Sigmoid colon (tissue), 7 donors: ENCODE data around the gene ZBTB21. TPM values are rescaled to one million over a fixed set of nuclear protein-coding genes. Genes with fewer than 3 reads are reported as not detected.
"Not testable (repeated sequence)": the region's sequence is repeated elsewhere in the genome, so short reads cannot be mapped to it uniquely, and the experiment has no call there.

ENCODE experiments used
- DNase-seq: peaks from one replicate; pipeline ENCODE4 v3.0.0-alpha.2; 2019
- H3K27ac ChIP-seq, 4 donors: fragments of 200-600 bp; sonication (generic); one replicate each; pipeline ENCODE4 v1.5.1; 2016 to 2019; ENCODE audit warnings: mild to moderate bottlenecking in 1 of 4
- H3K27me3 ChIP-seq, 3 donors: fragments of 200-600 bp; sonication (generic); one replicate each; pipeline ENCODE4 v1.5.1; 2019; ENCODE audit warnings: mild to moderate bottlenecking in 1 of 3
- H3K36me3 ChIP-seq, 4 donors: fragments of 200-600 bp; sonication (generic); one replicate each; pipeline ENCODE4 v1.5.1; 2016 to 2019
- H3K4me1 ChIP-seq, 4 donors: fragments of 200-600 bp; sonication (generic); one replicate each; pipeline ENCODE4 v1.5.1; 2017 to 2019
- H3K4me3 ChIP-seq, 4 donors: fragments of 200-600 bp; sonication (generic); one replicate each; pipeline ENCODE4 v1.5.1; 2017 to 2019; ENCODE audit warnings: mild to moderate bottlenecking in 2 of 4, moderate library complexity in 1 of 4
- H3K9me3 ChIP-seq, 4 donors: fragments of 200-600 bp in 3 of 4; sonication (generic) in 3 of 4; one replicate each; pipeline versions ENCODE4 v1.5.1 to v1.6.1; 2013 to 2019
- EP300 ChIP-seq, 4 donors: sonication (generic); formaldehyde crosslinking; IDR thresholded peaks; one replicate each; pipeline ENCODE4 v1.6.1; 2017; ENCODE audit warnings: antibody characterized with exemption in 4 of 4
- POLR2A ChIP-seq, 2 donors: fragments of 450-650 bp; IDR thresholded peaks; one replicate each; pipeline ENCODE4 v1.6.1; 2016; ENCODE audit warnings: antibody characterized with exemption in 2 of 2, mild to moderate bottlenecking in 2 of 2, moderate library complexity in 2 of 2
- POLR2AphosphoS5 ChIP-seq, 4 donors: sonication (generic); formaldehyde crosslinking; IDR thresholded peaks; one replicate each; pipeline ENCODE4 v1.6.1; 2017; ENCODE audit warnings: antibody characterized with exemption in 4 of 4
- WGBS, 2 donors: extraction: QIAGEN DNeasy Blood & Tissue Kit; methylation state at CpG; one replicate each; pipeline ENCODE4 v1.1.7; 2013; 5-methylcytosine and 5-hydroxymethylcytosine counted together
- intact Hi-C: fragments of 100-400 bp; cut with DNase I; formaldehyde crosslinking; loops from one replicate; pipeline ENCODE4 v1.15.1; 2023
- polyA plus RNA-seq, 3 donors: library from polyadenylated mRNA; stranded (reverse); fragments of 200-250 nt; gene quantifications; one replicate each; pipeline ENCODE4 v1.2.3, GENCODE V29; 2013
- total RNA-seq, 4 donors: library from RNA; depleted of rRNA; stranded (reverse); fragments of >200 nt; gene quantifications; one replicate each; pipeline ENCODE4 v1.1.0, GENCODE V29; 2016
- TF ChIP-seq, protein P1 (sequence below), 4 experiments: fragments of 450-650 bp in 3 of 4; fragments of 200-600 bp in 1 of 4; IDR thresholded peaks; one replicate each; pipeline ENCODE4 v1.5.1; 2016 to 2019; ENCODE audit warnings: antibody characterized with exemption in 4 of 4, mild to moderate bottlenecking in 3 of 4, moderate library complexity in 2 of 4
- donor health status: healthy with polysubstance abuse.
- donor health status: Bipolar disorder and iron deficiency.
- donor health status: healthy.

Gene ZBTB21
- total and polyA plus RNA-seq, 7 donors: 1.8 to 14.7 (median 6.9) TPM

GRCh38 chr21:41961282-41961701 is 48.9 kb downstream of the ZBTB21 start:
- Histone ChIP-seq H3K27ac (no peak overlapping the region), H3K4me1 (peaks cover 0 to 22% (median 14%) of the 10 kb centered on the region in 4 donors), H3K36me3 (no peaks in the 10 kb centered on the region), H3K9me3 (no peaks in the 10 kb centered on the region), H3K27me3 (no peaks in the 10 kb centered on the region), H3K4me3 (no peak overlapping the region)
- WGBS, 2 donors: 81% methylated on average over 14 of the region's 14 CpGs
- no peak for TF ChIP-seq POLR2AphosphoS5 (IDR thresholded peaks at IDR 0.05)
- TF ChIP-seq EP300 (IDR thresholded peaks at IDR 0.05): no peak
- intact Hi-C loops: no loop called here
- no peak for DNase-seq

- Histone ChIP-seq H3K4me3 (no peak overlapping the region), H3K4me1 (peaks cover 0 to 22% (median 14%) of the 10 kb centered on the region in 4 donors), H3K36me3 (no peaks in the 10 kb centered on the region), H3K27ac (no peak overlapping the region), H3K27me3 (no peaks in the 10 kb centered on the region), H3K9me3 (no peaks in the 10 kb centered on the region)
- TF ChIP-seq, protein P1, sequence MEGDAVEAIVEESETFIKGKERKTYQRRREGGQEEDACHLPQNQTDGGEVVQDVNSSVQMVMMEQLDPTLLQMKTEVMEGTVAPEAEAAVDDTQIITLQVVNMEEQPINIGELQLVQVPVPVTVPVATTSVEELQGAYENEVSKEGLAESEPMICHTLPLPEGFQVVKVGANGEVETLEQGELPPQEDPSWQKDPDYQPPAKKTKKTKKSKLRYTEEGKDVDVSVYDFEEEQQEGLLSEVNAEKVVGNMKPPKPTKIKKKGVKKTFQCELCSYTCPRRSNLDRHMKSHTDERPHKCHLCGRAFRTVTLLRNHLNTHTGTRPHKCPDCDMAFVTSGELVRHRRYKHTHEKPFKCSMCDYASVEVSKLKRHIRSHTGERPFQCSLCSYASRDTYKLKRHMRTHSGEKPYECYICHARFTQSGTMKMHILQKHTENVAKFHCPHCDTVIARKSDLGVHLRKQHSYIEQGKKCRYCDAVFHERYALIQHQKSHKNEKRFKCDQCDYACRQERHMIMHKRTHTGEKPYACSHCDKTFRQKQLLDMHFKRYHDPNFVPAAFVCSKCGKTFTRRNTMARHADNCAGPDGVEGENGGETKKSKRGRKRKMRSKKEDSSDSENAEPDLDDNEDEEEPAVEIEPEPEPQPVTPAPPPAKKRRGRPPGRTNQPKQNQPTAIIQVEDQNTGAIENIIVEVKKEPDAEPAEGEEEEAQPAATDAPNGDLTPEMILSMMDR (IDR thresholded peaks at IDR 0.05): no peak
- no peak for TF ChIP-seq EP300 (IDR thresholded peaks at IDR 0.05)
- no peak for TF ChIP-seq POLR2A (IDR thresholded peaks at IDR 0.05)
- no peak for TF ChIP-seq POLR2AphosphoS5 (IDR thresholded peaks at IDR 0.05)
- intact Hi-C loops: no loop called here
- no peak for DNase-seq
- WGBS, 2 donors: 88 to 89% methylated on average over 8 of the region's 8 CpGs
These were observed 49.8 kb downstream of the ZBTB21 start for GRCh38 chr21:41960386-41960785.

DNA sequence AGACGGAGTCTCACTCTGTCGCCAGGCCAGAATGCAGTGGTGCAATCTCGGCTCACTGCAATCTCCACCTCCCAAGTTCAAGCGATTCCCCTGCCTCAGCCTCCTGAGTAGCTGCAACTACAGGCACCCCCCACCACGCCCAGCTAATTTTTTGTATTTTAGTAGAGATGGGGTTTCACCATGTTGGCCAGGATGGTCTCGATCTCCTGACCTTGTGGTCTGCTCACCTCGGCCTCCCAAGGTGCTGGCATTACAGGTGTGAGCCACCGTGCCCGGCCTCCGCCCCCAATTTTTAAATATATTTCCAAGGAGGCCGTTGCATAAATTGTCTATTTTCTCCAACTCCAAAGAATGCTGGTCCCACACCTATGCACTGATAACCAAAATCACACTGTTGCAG is 50.5 kb downstream of the ZBTB21 start:
- H3K36me3 ChIP-seq, intact Hi-C loops, H3K9me3 ChIP-seq, H3K27ac ChIP-seq, DNase-seq, H3K27me3 ChIP-seq, H3K4me3 ChIP-seq: not testable (repeated sequence)
- peaks cover 0 to 22% (median 14%) of the 10 kb centered on the region in 4 donors for H3K4me1 ChIP-seq
- WGBS, 2 donors: 95 to 96% methylated on average over 11 of the region's 11 CpGs

GRCh38 chr21:41958886-41959563 is 51.1 kb downstream of the ZBTB21 start:
- H3K27ac ChIP-seq: peak overlapping the region in 3 of 4 donors; percentile 62 to 70 (median 69)
- no peak for DNase-seq
- no peaks in the 10 kb centered on the region for H3K36me3 ChIP-seq
- intact Hi-C loops: no loop called here
- H3K4me3 ChIP-seq: no peak overlapping the region
- H3K9me3 ChIP-seq: no peaks in the 10 kb centered on the region
- no peak for TF ChIP-seq POLR2A (IDR thresholded peaks at IDR 0.05)
- TF ChIP-seq, protein P1 (IDR thresholded peaks at IDR 0.05): no peak
- no peak for TF ChIP-seq POLR2AphosphoS5 (IDR thresholded peaks at IDR 0.05)
- no peak for TF ChIP-seq EP300 (IDR thresholded peaks at IDR 0.05)
- H3K4me1 ChIP-seq: peaks cover 0 to 28% (median 17%) of the 10 kb centered on the region in 4 donors
- WGBS, 2 donors: 91 to 94% methylated on average over 16 of the region's 16 CpGs
- no peaks in the 10 kb centered on the region for H3K27me3 ChIP-seq

GRCh38 chr21:41957991-41958766 is 52.0 kb downstream of the ZBTB21 start:
- intact Hi-C loops: no loop called here
- DNase-seq: peak; percentile 93

More at GRCh38 chr21:41957991-41958766, 52.0 kb downstream of the ZBTB21 start:
- H3K27ac ChIP-seq: peak overlapping the region; percentile 54 to 70 (median 66)
- H3K9me3 ChIP-seq: no peaks in the 10 kb centered on the region
- 50 to 65% methylated on average over 24 of the region's 24 CpGs for WGBS, 2 donors
- H3K36me3 ChIP-seq: no peaks in the 10 kb centered on the region
- TF ChIP-seq EP300 (IDR thresholded peaks at IDR 0.05) (no peak), POLR2AphosphoS5 (IDR thresholded peaks at IDR 0.05) (peak in 3 of 4 donors; percentile 37 to 54 (median 51))
- TF ChIP-seq, protein P1 (IDR thresholded peaks at IDR 0.05): peak in 3 of 4 experiments; percentile 15 to 41 (median 32)
- no peaks in the 10 kb centered on the region for H3K27me3 ChIP-seq
- peaks cover 0 to 28% (median 20%) of the 10 kb centered on the region in 4 donors for H3K4me1 ChIP-seq
- H3K4me3 ChIP-seq: no peak overlapping the region
